GM12878 (cell line): ENCODE data around the gene TPO. TPM values are rescaled to one million over a fixed set of nuclear protein-coding genes. Genes with fewer than 3 reads are reported as not detected.

ENCODE experiments used
- ATAC-seq: fragments of 200-7000 bp; cut with Tn5 transposase; 3 replicates; pipeline ENCODE4 v1.9.1; 2020; ENCODE audit warnings: mild to moderate bottlenecking, moderate library complexity
- BruUV-seq: library from RNA; stranded (reverse); fragments of 400-500 nt; replicated peaks from 2 replicates; lab custom pipeline; 2021; lab: Mats Ljungman, UMichigan
- CTCF ChIA-PET: fragments of 300-600 bp; sonication (Branson Sonifier 250); formaldehyde crosslinking; extraction: SDS; loops from one replicate; lab custom pipeline; 2021; ENCODE audit warnings: inconsistent platforms; lab: Yijun Ruan, JAX
- POLR2A ChIA-PET: fragments of 350-600 bp; formaldehyde crosslinking; extraction: SDS; loops from one replicate; lab custom pipeline; 2021; ENCODE audit warnings: inconsistent platforms; lab: Charles Lee
- RAD21 ChIA-PET: fragments of 300-600 bp; sonication (Branson Sonifier 250); formaldehyde crosslinking; loops from one replicate; lab custom pipeline; 2023; ENCODE audit warnings: antibody characterized with exemption; ENCODE audit not compliant: unreplicated experiment; lab: Charles Lee
- SMC1A ChIA-PET: fragments of 300-600 bp; sonication (Branson Sonifier 250); formaldehyde crosslinking; loops from one replicate; lab custom pipeline; 2023; ENCODE audit not compliant: unreplicated experiment, uncharacterized antibody; lab: Charles Lee
- DNase-seq: peaks from one replicate; pipeline ENCODE4 v3.0.0-alpha.2; 2011; ENCODE audit warnings: low read depth, low spot score
- FAIRE-seq: peaks from 3 replicates; lab custom pipeline; 2011; peaks lifted over from hg19 to GRCh38; lab: Jason Lieb, UNC
- H2AFZ ChIP-seq: 2 replicates; pipeline ENCODE4 v1.6.0; 2011; ENCODE audit warnings: low read depth, low read length, control low read depth; ENCODE audit not compliant: control insufficient read depth
- H3K27ac ChIP-seq: 2 replicates; pipeline ENCODE4 v1.5.1; 2011; ENCODE audit warnings: control low read depth; ENCODE audit not compliant: control insufficient read depth, insufficient read depth
- H3K27me3 ChIP-seq, 2 experiments: replicated peaks in 1 of 2; 2 replicates each; pipeline versions ENCODE4 v1.6.0 to v1.6.1; 2011; ENCODE audit warnings: low read length in 1 of 2; ENCODE audit not compliant: control insufficient read depth in 2 of 2, insufficient read depth in 2 of 2
- H3K36me3 ChIP-seq, 2 experiments: 2 replicates each; pipeline ENCODE4 v1.5.1; 2011; ENCODE audit warnings: low read length in 1 of 2; ENCODE audit not compliant: control insufficient read depth in 2 of 2, insufficient read depth in 2 of 2
- H3K4me1 ChIP-seq: 2 replicates; pipeline ENCODE4 v1.6.1; 2011; ENCODE audit warnings: mild to moderate bottlenecking, low read length, moderate library complexity, mixed read lengths; ENCODE audit not compliant: control insufficient read depth, insufficient read depth
- H3K4me2 ChIP-seq: 2 replicates; pipeline ENCODE4 v1.6.0; 2011; ENCODE audit warnings: control low read depth; ENCODE audit not compliant: control insufficient read depth, insufficient read depth
- H3K4me3 ChIP-seq: fragments of 200-600 bp; sonication (generic); 2 replicates; pipeline ENCODE4 v1.5.1; 2016
- H3K79me2 ChIP-seq: 2 replicates; pipeline ENCODE4 v1.6.0; 2011; ENCODE audit warnings: low read length; ENCODE audit not compliant: control insufficient read depth, insufficient read depth
- H3K9ac ChIP-seq: 2 replicates; pipeline ENCODE4 v1.8.0; 2011; ENCODE audit warnings: low read length, control low read depth, mixed read lengths; ENCODE audit not compliant: control insufficient read depth, insufficient read depth
- H3K9me3 ChIP-seq: replicated peaks from 3 replicates; pipeline ENCODE4 v1.5.1; 2011; ENCODE audit warnings: mild to moderate bottlenecking, low read length; ENCODE audit not compliant: control insufficient read depth, insufficient read depth
- H4K20me1 ChIP-seq: 2 replicates; pipeline ENCODE4 v1.6.0; 2011; ENCODE audit not compliant: control insufficient read depth, insufficient read depth
- BHLHE40 ChIP-seq, 2 experiments: fragments of 450-650 bp in 1 of 2; IDR thresholded peaks; 2 replicates each; pipeline ENCODE4 v1.6.1; 2011 to 2017; ENCODE audit warnings: low read depth in 2 of 2, borderline replicate concordance in 1 of 2, improper control_type of control experiment in 1 of 2, low read length in 1 of 2, mild to moderate bottlenecking in 1 of 2
- BRCA1 ChIP-seq: IDR thresholded peaks from 2 replicates; pipeline ENCODE4 v1.6.1; 2011; ENCODE audit warnings: low read depth, low read length, improper control_type of control experiment
- CBX3 ChIP-seq: fragments of 200-600 bp; sonication (generic); IDR thresholded peaks from 2 replicates; pipeline ENCODE4 v1.6.1; 2016; ENCODE audit warnings: low read depth, borderline replicate concordance
- FOS ChIP-seq: IDR thresholded peaks from 3 replicates; pipeline ENCODE4 v1.6.1; 2011; ENCODE audit warnings: borderline replicate concordance; ENCODE audit not compliant: insufficient read length; ENCODE audit errors: extremely low read depth
- HDAC6 ChIP-seq: fragments of 200-600 bp; sonication (generic); IDR thresholded peaks from one replicate; pipeline ENCODE4 v1.8.0; 2017; ENCODE audit warnings: antibody characterized with exemption; ENCODE audit not compliant: unreplicated experiment
- KLF5 ChIP-seq: fragments of 450-650 bp; IDR thresholded peaks from 2 replicates; pipeline ENCODE4 v1.6.1; 2014; ENCODE audit warnings: mild to moderate bottlenecking; ENCODE audit not compliant: partially characterized antibody
- SMC3 ChIP-seq: IDR thresholded peaks from 2 replicates; pipeline ENCODE4 v1.6.1; 2011; ENCODE audit warnings: low read length, improper control_type of control experiment, borderline replicate concordance
- STAT1 ChIP-seq: fragments of 450-650 bp; conservative IDR thresholded peaks from 2 replicates; pipeline ENCODE4 v1.6.1; 2014; ENCODE audit warnings: antibody characterized with exemption, mild to moderate bottlenecking
- WRNIP1 ChIP-seq: IDR thresholded peaks from 2 replicates; pipeline ENCODE4 v1.6.1; 2011; ENCODE audit warnings: low read depth, low read length, improper control_type of control experiment, borderline replicate concordance
- WGBS: methylation state at CpG from one replicate; pipeline ENCODE4 v1.1.6; 2016; ENCODE audit warnings: low lambda C conversion rate; ENCODE audit not compliant: insufficient replicate concordance, insufficient coverage; ENCODE audit errors: missing lambda C conversion rate; 5-methylcytosine and 5-hydroxymethylcytosine counted together
- in situ Hi-C: fragments of 300-500 bp; cut with MboI; formaldehyde crosslinking; loops from 9 replicates; pipeline ENCODE4 v1.14.3; 2018; ENCODE audit warnings: mixed read lengths
- intact Hi-C: fragments of 100-400 bp; cut with micrococcal nuclease; formaldehyde crosslinking; loops from one replicate; pipeline ENCODE4 v1.14.2; 2022; ENCODE audit not compliant: unreplicated experiment
- polyA plus RNA-seq, 11 experiments: library from polyadenylated mRNA; depleted of rRNA in 4 of 11; unstranded in 6 of 11; stranded (reverse) in 5 of 11; fragments of >200 nt; fragmentation: Nextera tagmentation in 4 of 11; fragmentation: Illumina TruSeq in 1 of 11; extraction: Ambion mirVana in 4 of 11; extraction: Trizol in 1 of 11; gene quantifications; 1 replicate in 1 of 11; 2 replicates in 10 of 11; pipeline versions ENCODE4 v1.2.1 to v1.2.3, GENCODE V29; 2011 to 2016; ENCODE audit warnings: inconsistent platforms in 2 of 11, missing spikeins in 2 of 11, low read depth in 1 of 11
- total RNA-seq, 4 experiments: library from RNA; depleted of rRNA in 3 of 4; stranded (reverse); fragments of >200 nt in 3 of 4; fragmentation: Illumina TruSeq in 1 of 4; extraction: Trizol in 1 of 4; gene quantifications; 2 replicates each; pipeline versions ENCODE4 v1.2.1 to v1.2.3, GENCODE V29; 2013 to 2021
- TF ChIP-seq, protein P1 (sequence below): fragments of 450-650 bp; IDR thresholded peaks from 2 replicates; pipeline ENCODE4 v1.6.1; 2016; ENCODE audit warnings: mild to moderate bottlenecking
- TF ChIP-seq, protein P2 (sequence below): fragments of 450-650 bp; formaldehyde crosslinking; IDR thresholded peaks from 2 replicates; pipeline ENCODE4 v1.4.0; 2022; ENCODE audit warnings: mild to moderate bottlenecking, moderate library complexity
- TF ChIP-seq, protein P3 (sequence below): IDR thresholded peaks from 2 replicates; pipeline ENCODE4 v1.6.1; 2012; ENCODE audit warnings: mild to moderate bottlenecking, low read depth, low read length

Gene TPO
- total and polyA plus RNA-seq, 10 of the 15 experiments (the other 5 are each of a cell fraction or from before 2014, with no cell fraction given) = 0.07 to 0.11 TPM; not detected in 8

DNA sequence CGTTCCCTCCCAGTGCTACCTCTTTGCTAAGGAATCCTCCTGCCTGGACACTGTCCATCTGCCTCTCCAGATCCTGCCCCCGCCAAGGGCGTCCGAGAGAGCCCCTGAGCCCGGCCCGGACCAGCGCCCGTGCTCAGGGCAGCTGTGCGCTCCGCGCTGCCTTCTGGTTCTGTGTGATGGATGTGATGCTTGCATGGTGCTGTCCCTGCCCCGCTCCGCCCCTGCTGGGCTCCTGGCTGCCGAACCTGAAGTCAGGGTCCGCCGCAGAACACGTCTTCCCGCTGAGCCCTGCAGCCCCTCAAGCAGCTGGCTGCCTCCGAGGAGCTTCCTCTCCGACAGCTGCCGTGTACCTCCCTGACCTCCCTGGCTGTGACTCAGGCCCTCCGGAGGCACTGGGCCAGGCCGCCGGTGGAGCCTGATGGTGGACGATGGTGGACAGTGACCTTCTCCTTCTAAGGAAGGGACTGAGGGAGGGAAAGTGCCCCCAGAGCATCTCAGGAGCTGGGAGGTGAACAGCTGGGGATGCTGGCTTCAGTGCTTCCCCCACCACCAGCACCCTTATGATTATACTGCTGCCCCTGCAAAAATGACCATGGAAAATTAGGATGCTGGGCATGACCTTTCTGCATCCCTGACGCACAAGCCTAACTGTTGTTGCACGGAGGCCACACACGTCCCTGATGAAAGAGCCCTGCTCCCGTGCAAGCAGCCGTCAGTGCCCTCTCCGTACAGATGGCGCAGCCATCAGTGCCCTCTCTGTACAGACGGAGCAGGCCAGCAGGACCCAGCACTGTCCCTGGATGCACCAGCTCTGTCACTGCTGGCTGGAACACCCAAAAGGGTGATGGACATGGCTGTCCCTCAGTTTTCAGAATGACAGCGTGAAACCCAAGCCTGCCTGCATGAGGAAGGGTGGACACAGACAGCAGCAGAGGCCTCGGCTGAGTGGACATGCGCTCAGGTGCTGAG lies 99.3 kb downstream of the TPO start:
- ChIA-PET CTCF (no interaction called here), SMC1A (no interaction called here), RAD21 (no interaction called here), POLR2A (no interaction called here)
- 58% methylated on average over 36 of the region's 36 CpGs for WGBS
- no peak overlapping the region for H3K27ac ChIP-seq
- H3K27me3 ChIP-seq = no peaks in the 10 kb centered on the region
- no TSS peak for BruUV-seq
- no peaks in the 10 kb centered on the region for H4K20me1 ChIP-seq
- intact Hi-C loops = no loop called here
- H3K79me2 ChIP-seq = no peaks in the 10 kb centered on the region
- no peak overlapping the region for H2AFZ ChIP-seq
- FAIRE-seq (no peak), DNase-seq (no peak), ATAC-seq (no peak)
- in situ Hi-C loops = no loop called here
- H3K4me2 ChIP-seq = no peak overlapping the region
- H3K4me3 ChIP-seq = no peak overlapping the region
- no peaks in the 10 kb centered on the region for H3K9me3 ChIP-seq
- no peaks in the 10 kb centered on the region for H3K36me3 ChIP-seq
- H3K4me1 ChIP-seq = no peaks in the 10 kb centered on the region
- H3K9ac ChIP-seq = no peak overlapping the region
- TF ChIP-seq WRNIP1 = no peak
- no peak for TF ChIP-seq BRCA1
- TF ChIP-seq, protein P1, sequence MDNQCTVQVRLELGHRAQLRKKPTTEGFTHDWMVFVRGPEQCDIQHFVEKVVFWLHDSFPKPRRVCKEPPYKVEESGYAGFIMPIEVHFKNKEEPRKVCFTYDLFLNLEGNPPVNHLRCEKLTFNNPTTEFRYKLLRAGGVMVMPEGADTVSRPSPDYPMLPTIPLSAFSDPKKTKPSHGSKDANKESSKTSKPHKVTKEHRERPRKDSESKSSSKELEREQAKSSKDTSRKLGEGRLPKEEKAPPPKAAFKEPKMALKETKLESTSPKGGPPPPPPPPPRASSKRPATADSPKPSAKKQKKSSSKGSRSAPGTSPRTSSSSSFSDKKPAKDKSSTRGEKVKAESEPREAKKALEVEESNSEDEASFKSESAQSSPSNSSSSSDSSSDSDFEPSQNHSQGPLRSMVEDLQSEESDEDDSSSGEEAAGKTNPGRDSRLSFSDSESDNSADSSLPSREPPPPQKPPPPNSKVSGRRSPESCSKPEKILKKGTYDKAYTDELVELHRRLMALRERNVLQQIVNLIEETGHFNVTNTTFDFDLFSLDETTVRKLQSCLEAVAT = no peak
- TF ChIP-seq, protein P2, sequence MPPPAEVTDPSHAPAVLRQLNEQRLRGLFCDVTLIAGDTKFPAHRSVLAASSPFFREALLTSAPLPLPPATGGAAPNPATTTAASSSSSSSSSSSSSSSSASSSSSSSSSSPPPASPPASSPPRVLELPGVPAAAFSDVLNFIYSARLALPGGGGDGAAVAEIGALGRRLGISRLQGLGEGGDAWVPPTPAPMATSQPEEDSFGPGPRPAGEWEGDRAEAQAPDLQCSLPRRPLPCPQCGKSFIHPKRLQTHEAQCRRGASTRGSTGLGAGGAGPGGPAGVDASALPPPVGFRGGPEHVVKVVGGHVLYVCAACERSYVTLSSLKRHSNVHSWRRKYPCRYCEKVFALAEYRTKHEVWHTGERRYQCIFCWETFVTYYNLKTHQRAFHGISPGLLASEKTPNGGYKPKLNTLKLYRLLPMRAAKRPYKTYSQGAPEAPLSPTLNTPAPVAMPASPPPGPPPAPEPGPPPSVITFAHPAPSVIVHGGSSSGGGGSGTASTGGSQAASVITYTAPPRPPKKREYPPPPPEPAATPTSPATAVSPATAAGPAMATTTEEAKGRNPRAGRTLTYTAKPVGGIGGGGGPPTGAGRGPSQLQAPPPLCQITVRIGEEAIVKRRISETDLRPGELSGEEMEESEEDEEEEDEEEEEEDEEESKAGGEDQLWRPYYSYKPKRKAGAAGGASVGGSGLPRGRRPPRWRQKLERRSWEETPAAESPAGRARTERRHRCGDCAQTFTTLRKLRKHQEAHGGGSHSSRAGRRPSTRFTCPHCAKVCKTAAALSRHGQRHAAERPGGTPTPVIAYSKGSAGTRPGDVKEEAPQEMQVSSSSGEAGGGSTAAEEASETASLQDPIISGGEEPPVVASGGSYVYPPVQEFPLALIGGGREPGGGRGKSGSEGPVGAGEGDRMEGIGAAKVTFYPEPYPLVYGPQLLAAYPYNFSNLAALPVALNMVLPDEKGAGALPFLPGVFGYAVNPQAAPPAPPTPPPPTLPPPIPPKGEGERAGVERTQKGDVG (CRISPR knock-in tag) = no peak
- no peak for TF ChIP-seq KLF5
- TF ChIP-seq SMC3 = no peak
- no peak for TF ChIP-seq CBX3
- TF ChIP-seq STAT1 = no peak
- no peak for TF ChIP-seq BHLHE40 (IDR thresholded peaks at IDR 0.05; ENCODE audit: borderline replicate concordance in 1 of 2, low read depth in 2 of 2, low read length in 1 of 2)
- TF ChIP-seq, protein P3, sequence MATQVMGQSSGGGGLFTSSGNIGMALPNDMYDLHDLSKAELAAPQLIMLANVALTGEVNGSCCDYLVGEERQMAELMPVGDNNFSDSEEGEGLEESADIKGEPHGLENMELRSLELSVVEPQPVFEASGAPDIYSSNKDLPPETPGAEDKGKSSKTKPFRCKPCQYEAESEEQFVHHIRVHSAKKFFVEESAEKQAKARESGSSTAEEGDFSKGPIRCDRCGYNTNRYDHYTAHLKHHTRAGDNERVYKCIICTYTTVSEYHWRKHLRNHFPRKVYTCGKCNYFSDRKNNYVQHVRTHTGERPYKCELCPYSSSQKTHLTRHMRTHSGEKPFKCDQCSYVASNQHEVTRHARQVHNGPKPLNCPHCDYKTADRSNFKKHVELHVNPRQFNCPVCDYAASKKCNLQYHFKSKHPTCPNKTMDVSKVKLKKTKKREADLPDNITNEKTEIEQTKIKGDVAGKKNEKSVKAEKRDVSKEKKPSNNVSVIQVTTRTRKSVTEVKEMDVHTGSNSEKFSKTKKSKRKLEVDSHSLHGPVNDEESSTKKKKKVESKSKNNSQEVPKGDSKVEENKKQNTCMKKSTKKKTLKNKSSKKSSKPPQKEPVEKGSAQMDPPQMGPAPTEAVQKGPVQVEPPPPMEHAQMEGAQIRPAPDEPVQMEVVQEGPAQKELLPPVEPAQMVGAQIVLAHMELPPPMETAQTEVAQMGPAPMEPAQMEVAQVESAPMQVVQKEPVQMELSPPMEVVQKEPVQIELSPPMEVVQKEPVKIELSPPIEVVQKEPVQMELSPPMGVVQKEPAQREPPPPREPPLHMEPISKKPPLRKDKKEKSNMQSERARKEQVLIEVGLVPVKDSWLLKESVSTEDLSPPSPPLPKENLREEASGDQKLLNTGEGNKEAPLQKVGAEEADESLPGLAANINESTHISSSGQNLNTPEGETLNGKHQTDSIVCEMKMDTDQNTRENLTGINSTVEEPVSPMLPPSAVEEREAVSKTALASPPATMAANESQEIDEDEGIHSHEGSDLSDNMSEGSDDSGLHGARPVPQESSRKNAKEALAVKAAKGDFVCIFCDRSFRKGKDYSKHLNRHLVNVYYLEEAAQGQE = no peak
- no peak for TF ChIP-seq HDAC6
- no peak for TF ChIP-seq FOS
